ENCODE results near the gene ZFPM1. TPM values are rescaled to one million over a fixed set of nuclear protein-coding genes. Genes with fewer than 3 reads are reported as not detected.

ZFPM1 gene
- total and polyA plus RNA-seq, 2 of the 8 experiments (the other 6 are each of a cell fraction or from before 2014, with no cell fraction given) = 0.74 to 4.8 TPM

DNA sequence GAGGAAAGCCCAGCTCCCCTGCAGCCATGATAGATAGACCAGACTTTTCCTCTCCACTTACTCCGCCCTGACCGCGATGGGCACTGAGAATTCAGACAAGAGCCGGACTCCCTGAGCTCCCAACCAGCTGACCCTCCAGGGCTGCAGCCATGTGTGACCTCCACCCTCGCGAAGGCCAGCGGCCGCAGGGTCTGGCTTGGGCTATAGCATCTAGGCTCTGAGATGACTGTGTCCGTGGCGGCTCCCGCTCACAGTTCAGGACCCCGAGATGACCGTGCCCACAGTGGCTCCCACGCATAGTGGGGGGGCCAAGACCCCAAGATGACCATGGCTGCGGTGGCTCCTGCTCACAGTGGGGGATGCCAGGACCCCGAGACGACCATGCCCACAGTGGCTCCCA, 18.0 kb downstream of the ZFPM1 start:
- H3K79me2 ChIP-seq (ENCODE audit: control insufficient read depth in 1 of 2, insufficient read depth in 2 of 2, low read length in 2 of 2) = no peaks in the 10 kb centered on the region
- H4K8ac ChIP-seq (ENCODE audit: extremely low read depth, insufficient read depth, low read length) = no peak overlapping the region
- H3K14ac ChIP-seq (ENCODE audit: insufficient read length) = no peak overlapping the region
- H4K20me1 ChIP-seq (replicated peaks in 1 of 2; ENCODE audit: control insufficient read depth in 1 of 2, insufficient read depth in 2 of 2, low read length in 2 of 2) = peaks cover 0 to 5% of the 10 kb centered on the region in 2 experiments
- FAIRE-seq = no peak
- H4K5ac ChIP-seq (ENCODE audit: insufficient read length, low read depth, low read length) = no peak overlapping the region
- H3K4me1 ChIP-seq (replicated peaks in 1 of 4; ENCODE audit: control insufficient read depth in 3 of 4, insufficient read depth in 4 of 4, low read length in 3 of 4) = peaks cover 0 to 9% (median 4%) of the 10 kb centered on the region in 4 experiments; a peak in 5 of 7 replicates
- WGBS, 2 experiments (ENCODE audit: extremely low coverage in 1 of 2, insufficient coverage in 1 of 2, insufficient read length in 1 of 2, insufficient replicate concordance in 2 of 2, low coverage in 1 of 2, low lambda C conversion rate in 2 of 2, missing lambda C conversion rate in 1 of 2) = 91% methylated on average over 16 of the region's 17 CpGs; no CpG with 5 or more reads in 1 of the 2 experiments
- no peak overlapping the region for H2AK5ac ChIP-seq (ENCODE audit: low read depth, low read length)
- H2AFZ ChIP-seq (ENCODE audit: low read length) = no peak overlapping the region
- no peak overlapping the region for H2BK120ac ChIP-seq (replicated peaks; ENCODE audit: low read depth, low read length)
- no peaks in the 10 kb centered on the region for H3K27me3 ChIP-seq (replicated peaks in 1 of 4; ENCODE audit: control insufficient read depth in 3 of 4, extremely low read depth in 1 of 4, insufficient read depth in 3 of 4, low read length in 3 of 4)
- no peak overlapping the region for H3K18ac ChIP-seq (ENCODE audit: extremely low read depth, low read length)
- no peaks in the 10 kb centered on the region for H3K36me3 ChIP-seq (ENCODE audit: control insufficient read depth in 2 of 4, insufficient read depth in 4 of 4, low read length in 3 of 4)
- H3K23me2 ChIP-seq (ENCODE audit: low read depth, low read length) = no peaks in the 10 kb centered on the region; the same call in 1 of the 2 replicates
- no peak overlapping the region for H4K91ac ChIP-seq (replicated peaks; ENCODE audit: insufficient read length, low read length)
- H2BK15ac ChIP-seq (ENCODE audit: low read length) = no peak overlapping the region
- no peak overlapping the region for H3K23ac ChIP-seq (ENCODE audit: insufficient read length)
- H3K56ac ChIP-seq (replicated peaks; ENCODE audit: insufficient read length, low read depth, low read length) = no peak overlapping the region
- H3K4ac ChIP-seq (replicated peaks; ENCODE audit: insufficient read length, low read depth, low read length) = no peak overlapping the region
- H2BK5ac ChIP-seq (ENCODE audit: low read depth, low read length) = no peak overlapping the region
- H3K79me1 ChIP-seq (ENCODE audit: low read depth, low read length) = no peaks in the 10 kb centered on the region
- no peak overlapping the region for H2BK20ac ChIP-seq (ENCODE audit: low read length)
- H3K27ac ChIP-seq (ENCODE audit: low read depth, low read length) = no peak overlapping the region
- POLR2A ChIA-PET (ENCODE audit: partially characterized antibody) = interaction anchor here (1.4 kb wide), 1 partner anchor 12 kb away, joined by 3 read pairs; no protein-coding TSS in a partner anchor
- no peak overlapping the region for H3K9ac ChIP-seq (replicated peaks in 1 of 4; ENCODE audit: extremely low read depth in 1 of 4, low read depth in 3 of 4, low read length in 3 of 4)
- DNase-seq (ENCODE audit: low read depth in 1 of 2, low spot score in 2 of 2) = no peak
- CTCF ChIA-PET (ENCODE audit: partially characterized antibody) = no interaction called here
- H3K9me3 ChIP-seq (ENCODE audit: insufficient read depth in 2 of 2, low read depth in 1 of 2, low read length in 1 of 2) = no peaks in the 10 kb centered on the region
- H3K4me2 ChIP-seq (ENCODE audit: insufficient read depth in 1 of 2, low read depth in 2 of 2, low read length in 2 of 2) = no peak overlapping the region
- no peak overlapping the region for H3K4me3 ChIP-seq (ENCODE audit: extremely low read depth in 1 of 4, insufficient read depth in 2 of 4, low read depth in 3 of 4, low read length in 4 of 4)
- no peak overlapping the region for H2BK12ac ChIP-seq (ENCODE audit: low read depth, low read length)
- TF ChIP-seq JUN (IDR thresholded peaks at IDR 0.05; ENCODE audit: low read depth, low read length) (no peak), ASH2L (IDR thresholded peaks at IDR 0.05; ENCODE audit: low read length) (no peak), RNF2 (IDR thresholded peaks at IDR 0.05; ENCODE audit: borderline replicate concordance, low read depth, low read length, missing control alignments, poor library complexity, severe bottlenecking) (no peak), SIRT6 (IDR thresholded peaks at IDR 0.05; ENCODE audit: low read length) (no peak), KDM1A (IDR thresholded peaks at IDR 0.05; ENCODE audit: borderline replicate concordance, low read length) (no peak), GABPA (IDR thresholded peaks at IDR 0.05; ENCODE audit: borderline replicate concordance, insufficient read depth, low read length) (no peak), TBP (IDR thresholded peaks at IDR 0.05; ENCODE audit: low read depth, low read length) (no peak), EZH2 (IDR thresholded peaks at IDR 0.05; ENCODE audit: low read depth, low read length, severe bottlenecking) (no peak), KDM4A (IDR thresholded peaks at IDR 0.05; ENCODE audit: low read depth, low read length, severe bottlenecking) (no peak), YY1 (IDR thresholded peaks at IDR 0.05; ENCODE audit: low read depth, low read length) (no peak), SP2 (IDR thresholded peaks at IDR 0.05; ENCODE audit: low read length) (no peak), CTBP2 (IDR thresholded peaks at IDR 0.05; ENCODE audit: borderline replicate concordance, insufficient read depth, insufficient read length, low read length) (no peak), ZNF274 (IDR thresholded peaks at IDR 0.05; ENCODE audit: borderline replicate concordance, extremely low read depth, low read length) (no peak), CEBPB (IDR thresholded peaks at IDR 0.05; ENCODE audit: low read depth, low read length) (no peak), CHD1 (IDR thresholded peaks at IDR 0.05; ENCODE audit: low read depth, low read length) (no peak)
